Frontal cortex (tissue), 4 donors: ENCODE data around the gene VSIG1. TPM values are rescaled to one million over a fixed set of nuclear protein-coding genes. Genes with fewer than 3 reads are reported as not detected.

Experiments used
- DNase-seq, 2 donors: peaks; one replicate each; pipeline ENCODE4 v3.0.0; 2012; ENCODE audit warnings: low spot score in 2 of 2
- FAIRE-seq: peaks from 2 replicates; lab custom pipeline; 2012; peaks lifted over from hg19 to GRCh38; lab: Jason Lieb, UNC
- total RNA-seq: library from RNA; depleted of rRNA; stranded (reverse); fragments of >200 nt; gene quantifications from one replicate; pipeline ENCODE4 v1.2.3, GENCODE V29; 2014
- donor health status: control.
- donor health status: control.
- donor health status: control.

The VSIG1 gene
- total RNA-seq, 1 donor from 2014 or later, result 0.41 TPM

DNA sequence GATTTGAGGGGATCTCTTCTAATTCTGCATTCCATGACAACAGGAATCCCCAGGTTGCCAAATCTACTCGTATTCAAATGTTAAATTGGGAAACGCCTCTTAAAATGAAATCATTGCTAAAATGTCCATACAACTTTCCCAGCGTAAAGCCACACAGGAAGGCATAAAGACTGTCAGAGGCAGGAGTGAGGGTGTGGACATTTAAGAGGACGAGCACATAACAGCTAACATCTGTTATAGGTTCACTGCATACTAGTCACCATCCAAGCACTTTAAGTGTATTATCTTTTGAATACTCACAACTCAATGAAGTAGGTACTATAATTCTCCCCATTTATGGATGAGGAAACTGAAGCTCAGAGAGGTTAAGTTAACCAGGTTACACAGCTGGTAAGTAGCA is 82.3 kb downstream of the VSIG1 start:
- no peak for FAIRE-seq
- DNase-seq, result no peak

Other genes starting within 250 kb of the VSIG1 start
- 12.6 TPM for gene MID2, start 219.2 kb upstream of the VSIG1 start, total RNA-seq
- gene TEX13B, start 62.7 kb upstream of the VSIG1 start, total RNA-seq, result not detected
- 124 TPM for gene PSMD10, start 46.5 kb downstream of the VSIG1 start, total RNA-seq
- gene ATG4A, start 46.7 kb downstream of the VSIG1 start, total RNA-seq, result 7.3 TPM